ENCODE measurements around the gene NADSYN1.

NADSYN1 gene

GRCh38 chr11:71456831-71457230 is 3.8 kb downstream of the NADSYN1 start:
- no peak for DNase-seq (ENCODE audit: low read depth)
- TF ChIP-seq CTCF (conservative IDR thresholded peaks at IDR 0.05; ENCODE audit: low read length) = no peak
- H3K4me3 ChIP-seq (ENCODE audit: low read length) = no peak overlapping the region

GRCh38 chr11:71458146-71459070 is 5.4 kb downstream of the NADSYN1 start:
- DNase-seq (ENCODE audit: low read depth) = no peak
- H3K4me3 ChIP-seq (ENCODE audit: low read length) = no peak overlapping the region
- TF ChIP-seq CTCF (conservative IDR thresholded peaks at IDR 0.05; ENCODE audit: low read length) = no peak

- TF ChIP-seq CTCF (conservative IDR thresholded peaks at IDR 0.05; ENCODE audit: low read length) = no peak
- H3K4me3 ChIP-seq (ENCODE audit: low read length) = no peak overlapping the region
- DNase-seq (ENCODE audit: low read depth) = no peak
Observed at GRCh38 chr11:71459076-71459766, 6.2 kb downstream of the NADSYN1 start.

GRCh38 chr11:71459767-71460320 is 6.8 kb downstream of the NADSYN1 start:
- TF ChIP-seq CTCF (conservative IDR thresholded peaks at IDR 0.05; ENCODE audit: low read length) = no peak
- no peak for DNase-seq (ENCODE audit: low read depth)
- no peak overlapping the region for H3K4me3 ChIP-seq (ENCODE audit: low read length)

GRCh38 chr11:71461696-71462095 is 8.7 kb downstream of the NADSYN1 start:
- no peak overlapping the region for H3K4me3 ChIP-seq (ENCODE audit: low read length)
- TF ChIP-seq CTCF (conservative IDR thresholded peaks at IDR 0.05; ENCODE audit: low read length) = no peak
- DNase-seq (ENCODE audit: low read depth) = no peak

- no peak for TF ChIP-seq CTCF (conservative IDR thresholded peaks at IDR 0.05; ENCODE audit: low read length)
- no peak overlapping the region for H3K4me3 ChIP-seq (ENCODE audit: low read length)
- DNase-seq (ENCODE audit: low read depth) = no peak
Observed at GRCh38 chr11:71462726-71463125, 9.7 kb downstream of the NADSYN1 start.
